ENCODE results near the gene ZC3H7B.

DNA sequence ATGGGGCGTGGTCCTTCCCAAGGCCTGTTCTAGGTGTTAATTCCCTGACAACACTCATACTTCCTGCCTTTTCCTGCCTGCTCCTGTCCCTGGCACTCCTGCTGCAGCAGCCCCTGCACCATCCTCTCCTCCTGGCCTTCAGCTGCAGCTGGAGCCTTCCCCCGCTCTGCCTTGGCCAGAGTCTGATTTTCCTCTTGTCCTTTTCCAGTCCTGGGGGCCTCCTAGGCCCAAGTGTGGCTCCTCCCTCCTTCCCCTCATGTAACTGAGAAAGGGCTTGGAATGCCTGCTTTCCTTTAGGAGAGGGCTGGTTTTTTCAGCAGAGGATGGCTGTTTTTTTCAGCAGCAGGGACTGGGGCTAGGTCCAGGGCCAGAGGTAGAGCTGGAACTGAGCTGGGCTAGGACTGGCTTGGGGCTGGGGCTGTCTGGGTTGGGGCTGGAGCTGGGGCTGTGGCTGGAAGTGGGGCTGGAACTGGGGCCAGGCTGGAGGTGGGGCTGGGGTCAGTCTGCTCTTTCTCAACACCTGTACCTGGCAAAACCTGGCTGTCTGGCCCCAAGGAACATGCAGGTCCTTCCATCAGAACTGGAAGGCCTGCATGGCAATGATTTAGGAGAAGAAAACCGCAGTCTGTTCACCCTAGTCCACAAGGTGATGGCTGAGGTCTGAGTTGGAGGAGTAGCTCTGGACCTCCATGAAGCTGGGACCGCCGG is 23.6 kb downstream of the ZC3H7B start:
- TF ChIP-seq TAF1 (IDR thresholded peaks at IDR 0.05; ENCODE audit: borderline replicate concordance, insufficient read depth, low read length) (no peak), SIN3A (IDR thresholded peaks at IDR 0.05; ENCODE audit: borderline replicate concordance, insufficient read depth, low read length) (no peak)

All from PFSK-1 (cell line).